Endothelial cell of umbilical vein (primary cell): ENCODE measurements around the gene UBE4B. TPM values are rescaled to one million over a fixed set of nuclear protein-coding genes. Genes with fewer than 3 reads are reported as not detected.

Source experiments
- BruUV-seq: library from RNA; stranded (reverse); fragments of 400-500 nt; replicated peaks from 2 replicates; lab custom pipeline; 2021; lab: Mats Ljungman, UMichigan
- CTCF ChIA-PET: fragments of 300-600, 350-600 bp; sonication (Branson Sonifier 250); formaldehyde crosslinking; loops from one replicate; lab custom pipeline; 2021; ENCODE audit warnings: antibody characterized with exemption, inconsistent platforms; lab: Charles Lee
- POLR2A ChIA-PET: fragments of 300-600, 350-600 bp; sonication (Branson Sonifier 250); formaldehyde crosslinking; loops from one replicate; lab custom pipeline; 2021; ENCODE audit warnings: antibody characterized with exemption, inconsistent platforms; lab: Charles Lee
- DNase-seq: peaks from one replicate; pipeline ENCODE4 v3.0.0-alpha.2; 2011; ENCODE audit warnings: low read depth, low spot score
- FAIRE-seq: peaks from 2 replicates; lab custom pipeline; 2011; peaks lifted over from hg19 to GRCh38; lab: Jason Lieb, UNC
- H2AFZ ChIP-seq: 2 replicates; pipeline ENCODE4 v1.6.0; 2012; ENCODE audit warnings: low read depth, low read length, control low read depth, inconsistent platforms
- H3K27ac ChIP-seq: 2 replicates; pipeline ENCODE4 v1.5.1; 2011; ENCODE audit warnings: low read depth, mild to moderate bottlenecking, control low read depth, low read length, moderate library complexity; ENCODE audit not compliant: insufficient read depth
- H3K27me3 ChIP-seq, 2 experiments: 2 replicates each; pipeline versions ENCODE4 v1.6.0 to v1.6.1; 2011; ENCODE audit warnings: low read length in 2 of 2, mixed read lengths in 1 of 2; ENCODE audit not compliant: control insufficient read depth in 2 of 2, insufficient read depth in 2 of 2
- H3K36me3 ChIP-seq, 2 experiments: 2 replicates in 1 of 2; 3 replicates in 1 of 2; pipeline ENCODE4 v1.5.1; 2011; ENCODE audit warnings: low read length in 2 of 2, mild to moderate bottlenecking in 1 of 2, moderate library complexity in 1 of 2; ENCODE audit not compliant: control insufficient read depth in 2 of 2, insufficient read depth in 2 of 2; ENCODE audit errors: extremely low read depth in 1 of 2
- H3K4me1 ChIP-seq: 3 replicates; pipeline ENCODE4 v1.5.1; 2011; ENCODE audit warnings: mild to moderate bottlenecking, low read length; ENCODE audit not compliant: control insufficient read depth, insufficient read depth; ENCODE audit errors: extremely low read depth
- H3K4me2 ChIP-seq: 2 replicates; pipeline ENCODE4 v1.6.1; 2011; ENCODE audit warnings: low read length, control low read depth, mixed read lengths; ENCODE audit not compliant: insufficient read depth
- H3K4me3 ChIP-seq, 3 experiments: fragments of 200-600 bp in 1 of 3; sonication (generic), shearing (Covaris generic) in 1 of 3; replicated peaks in 1 of 3; 2 replicates each; pipeline ENCODE4 v1.5.1; 2011 to 2016; ENCODE audit warnings: control low read depth in 3 of 3, low read length in 3 of 3, mild to moderate bottlenecking in 2 of 3, inconsistent platforms in 1 of 3, low read depth in 1 of 3, moderate library complexity in 1 of 3; ENCODE audit not compliant: insufficient read depth in 1 of 3
- H3K79me2 ChIP-seq: 2 replicates; pipeline ENCODE4 v1.6.0; 2012; ENCODE audit warnings: low read length, inconsistent platforms; ENCODE audit not compliant: control insufficient read depth, insufficient read depth
- H3K9ac ChIP-seq: replicated peaks from 2 replicates; pipeline ENCODE3; 2011; ENCODE audit warnings: low read length, control low read depth; ENCODE audit not compliant: insufficient read depth; ENCODE audit errors: extremely low read depth
- H3K9me1 ChIP-seq: replicated peaks from 3 replicates; pipeline ENCODE4 v1.6.0; 2011; ENCODE audit warnings: mild to moderate bottlenecking, low read length; ENCODE audit not compliant: control insufficient read depth, insufficient read depth; ENCODE audit errors: extremely low read depth
- H3K9me3 ChIP-seq: replicated peaks from 2 replicates; pipeline ENCODE4 v1.5.1; 2012; ENCODE audit warnings: low read length, inconsistent platforms; ENCODE audit not compliant: control insufficient read depth, insufficient read depth
- H4K20me1 ChIP-seq: replicated peaks from 2 replicates; pipeline ENCODE3; 2011; ENCODE audit warnings: mild to moderate bottlenecking, low read length; ENCODE audit not compliant: control insufficient read depth, insufficient read depth; ENCODE audit errors: extremely low read depth
- EZH2 ChIP-seq: IDR thresholded peaks from 2 replicates; pipeline ENCODE4 v1.6.1; 2012; ENCODE audit warnings: borderline replicate concordance, low read depth, mild to moderate bottlenecking, moderate library complexity, low read length, inconsistent platforms; ENCODE audit not compliant: severe bottlenecking
- FOS ChIP-seq: IDR thresholded peaks from 2 replicates; pipeline ENCODE4 v1.6.1; 2011; ENCODE audit warnings: mild to moderate bottlenecking, low read length, moderate library complexity, borderline replicate concordance; ENCODE audit not compliant: insufficient read depth
- GATA2 ChIP-seq: IDR thresholded peaks from 2 replicates; pipeline ENCODE4 v1.7.0; 2011; ENCODE audit warnings: low read depth, mild to moderate bottlenecking, moderate library complexity, mixed read lengths, low read length; ENCODE audit not compliant: insufficient read length, insufficient read depth
- JUN ChIP-seq: IDR thresholded peaks from 2 replicates; pipeline ENCODE4 v1.6.1; 2011; ENCODE audit warnings: borderline replicate concordance, low read depth; ENCODE audit not compliant: insufficient read length, insufficient read depth
- MYC ChIP-seq: IDR thresholded peaks from one replicate; pipeline ENCODE4 v1.6.1; 2011; ENCODE audit warnings: mild to moderate bottlenecking, low read depth, low read length
- POLR2A ChIP-seq: IDR thresholded peaks from 2 replicates; pipeline ENCODE4 v1.6.1; 2012; ENCODE audit warnings: low read depth, mild to moderate bottlenecking, control low read depth, low read length
- POLR2AphosphoS5 ChIP-seq: IDR thresholded peaks from 2 replicates; pipeline ENCODE4 v1.6.1; 2012; ENCODE audit warnings: low read depth, mild to moderate bottlenecking, control low read depth, low read length, moderate library complexity; ENCODE audit not compliant: insufficient read depth
- dilution Hi-C: fragments of 300-500 bp; cut with MboI; formaldehyde crosslinking; loops from one replicate; pipeline ENCODE4 v1.15.0; 2019; ENCODE audit warnings: low sequenced_read_pairs; ENCODE audit not compliant: extremely low pct_ligation_motif_present
- intact Hi-C: fragments of 100-400 bp; cut with micrococcal nuclease; formaldehyde crosslinking; loops from one replicate; pipeline ENCODE4 v1.10.0; 2022
- polyA plus RNA-seq, 4 experiments: library from polyadenylated mRNA; depleted of rRNA in 3 of 4; stranded (reverse) in 3 of 4; unstranded in 1 of 4; fragments of >200 nt; gene quantifications; 2 replicates each; pipeline versions ENCODE4 v1.2.1 to v1.2.3, GENCODE V29; 2011 to 2012; ENCODE audit warnings: missing spikeins in 1 of 4
- total RNA-seq: library from RNA; stranded (reverse); gene quantifications from 2 replicates; pipeline ENCODE4 v1.2.3, GENCODE V29; 2021
- TF ChIP-seq, protein P1 (sequence below), 2 donors: IDR thresholded peaks; 1 replicate in 1 of 2; 2 replicates in 1 of 2; pipeline ENCODE4 v1.5.1; 2011; ENCODE audit warnings: low read length in 2 of 2, mild to moderate bottlenecking in 2 of 2, moderate library complexity in 2 of 2, control low read depth in 1 of 2, inconsistent platforms in 1 of 2, low read depth in 1 of 2; ENCODE audit not compliant: insufficient read depth in 1 of 2; ENCODE audit errors: extremely low read depth in 1 of 2
- TF ChIP-seq, protein P2 (sequence below): IDR thresholded peaks from 2 replicates; pipeline ENCODE4 v1.6.1; 2011; ENCODE audit not compliant: insufficient read depth, insufficient read length

The UBE4B gene
- total and polyA plus RNA-seq, 2 donors (not counting 3 experiments of a cell fraction or from before 2014, with no cell fraction given): 17.8 to 54.5 TPM

DNA sequence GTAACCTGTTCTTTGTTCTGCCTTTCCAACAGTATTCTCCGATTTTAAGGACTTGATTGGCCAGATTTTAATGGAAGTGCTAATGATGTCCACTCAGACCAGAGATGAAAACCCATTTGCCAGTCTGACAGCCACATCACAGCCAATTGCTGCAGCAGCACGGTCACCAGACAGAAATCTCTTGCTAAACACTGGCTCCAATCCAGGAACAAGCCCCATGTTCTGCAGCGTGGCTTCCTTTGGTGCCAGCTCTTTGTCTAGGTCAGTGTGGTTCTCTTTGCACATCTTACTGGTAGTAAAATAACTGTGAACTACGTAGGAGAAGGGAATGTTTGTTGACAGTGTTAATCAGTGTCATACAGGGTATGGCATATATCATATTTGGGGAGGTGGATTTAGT is 72.7 kb downstream of the UBE4B start:
- Histone ChIP-seq H3K9ac (no peak overlapping the region), H3K36me3 (peaks cover 8 to 9% of the 10 kb centered on the region in 2 experiments), H3K27ac (no peak overlapping the region), H3K9me1 (no peaks in the 10 kb centered on the region), H2AFZ (no peak overlapping the region), H3K4me1 (peaks cover 23% of the 10 kb centered on the region), H3K9me3 (no peaks in the 10 kb centered on the region), H3K79me2 (no peaks in the 10 kb centered on the region), H3K27me3 (no peaks in the 10 kb centered on the region), H3K4me2 (no peak overlapping the region), H3K4me3 (no peak overlapping the region), H4K20me1 (no peaks in the 10 kb centered on the region)
- no TSS peak for BruUV-seq
- intact Hi-C loops (no loop called here), dilution Hi-C loops (no loop called here)
- DNase-seq: no peak
- TF ChIP-seq, protein P1, sequence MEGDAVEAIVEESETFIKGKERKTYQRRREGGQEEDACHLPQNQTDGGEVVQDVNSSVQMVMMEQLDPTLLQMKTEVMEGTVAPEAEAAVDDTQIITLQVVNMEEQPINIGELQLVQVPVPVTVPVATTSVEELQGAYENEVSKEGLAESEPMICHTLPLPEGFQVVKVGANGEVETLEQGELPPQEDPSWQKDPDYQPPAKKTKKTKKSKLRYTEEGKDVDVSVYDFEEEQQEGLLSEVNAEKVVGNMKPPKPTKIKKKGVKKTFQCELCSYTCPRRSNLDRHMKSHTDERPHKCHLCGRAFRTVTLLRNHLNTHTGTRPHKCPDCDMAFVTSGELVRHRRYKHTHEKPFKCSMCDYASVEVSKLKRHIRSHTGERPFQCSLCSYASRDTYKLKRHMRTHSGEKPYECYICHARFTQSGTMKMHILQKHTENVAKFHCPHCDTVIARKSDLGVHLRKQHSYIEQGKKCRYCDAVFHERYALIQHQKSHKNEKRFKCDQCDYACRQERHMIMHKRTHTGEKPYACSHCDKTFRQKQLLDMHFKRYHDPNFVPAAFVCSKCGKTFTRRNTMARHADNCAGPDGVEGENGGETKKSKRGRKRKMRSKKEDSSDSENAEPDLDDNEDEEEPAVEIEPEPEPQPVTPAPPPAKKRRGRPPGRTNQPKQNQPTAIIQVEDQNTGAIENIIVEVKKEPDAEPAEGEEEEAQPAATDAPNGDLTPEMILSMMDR (IDR thresholded peaks at IDR 0.05; ENCODE audit: extremely low read depth in 1 of 2, insufficient read depth in 1 of 2, low read depth in 1 of 2, low read length in 2 of 2): no peak
- TF ChIP-seq MYC (no peak), FOS (no peak), POLR2AphosphoS5 (no peak), EZH2 (no peak), GATA2 (no peak), POLR2A (no peak), JUN (no peak)
- TF ChIP-seq, protein P2, sequence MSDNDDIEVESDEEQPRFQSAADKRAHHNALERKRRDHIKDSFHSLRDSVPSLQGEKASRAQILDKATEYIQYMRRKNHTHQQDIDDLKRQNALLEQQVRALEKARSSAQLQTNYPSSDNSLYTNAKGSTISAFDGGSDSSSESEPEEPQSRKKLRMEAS: no peak
- CTCF ChIA-PET: interaction anchor here (1.0 kb wide), 1 partner anchor 15 kb away, joined by 3 read pairs; no protein-coding TSS in a partner anchor
- FAIRE-seq: no peak
- POLR2A ChIA-PET: no interaction called here
